Gastrocnemius medialis (tissue), 4 donors: ENCODE measurements around the gene ATXN1.

Experiments used
- CTCF ChIP-seq, 5 experiments: fragments of 450-650 bp in 3 of 5; fragments of 200-600 bp in 2 of 5; sonication (generic) in 2 of 5; IDR thresholded peaks in 4 of 5; conservative IDR thresholded peaks in 1 of 5; 1 replicate in 4 of 5; 2 replicates in 1 of 5; pipeline ENCODE4 v1.5.1; 2016 to 2019; ENCODE audit warnings: antibody characterized with exemption in 5 of 5, mild to moderate bottlenecking in 3 of 5, moderate library complexity in 3 of 5
- POLR2A ChIP-seq, 2 donors: fragments of 450-650 bp; IDR thresholded peaks; one replicate each; pipeline ENCODE4 v1.6.1; 2017; ENCODE audit warnings: antibody characterized with exemption in 2 of 2, mild to moderate bottlenecking in 2 of 2, moderate library complexity in 2 of 2

- TF ChIP-seq CTCF (IDR thresholded peaks at IDR 0.05 in 4 of 5, conservative IDR thresholded peaks at IDR 0.05 in 1 of 5), result no peak
- no peak for TF ChIP-seq POLR2A (IDR thresholded peaks at IDR 0.05)
These were observed 361.0 kb downstream of the ATXN1 start for GRCh38 chr6:16400248-16400760.
